Stimulated activated naive B cell treated with anti-CD40 and anti-IgM and Interleukin-4, amounts not matched to agents 10 μg/mL and 1 μg/mL and 100 μg/mL, for 72 hours (primary cell): ENCODE measurements around the gene PLCL1.

Experiments
- ATAC-seq, 2 donors: fragments of 150-1000 bp; cut with Tn5 transposase; replicated peaks; 2 replicates each; pipeline ENCODE4 v1.10.0; 2021; ENCODE audit warnings: moderate library complexity in 1 of 2
- DNase-seq: peaks from one replicate; pipeline ENCODE4 v3.0.0; 2021
- H3K27ac Mint-ChIP-seq: one replicate; pipeline ENCODE4 v1.8.0; 2022; ENCODE audit warnings: mild to moderate bottlenecking, mixed read lengths
- H3K27me3 Mint-ChIP-seq, 2 donors: one replicate each; pipeline ENCODE4 v1.8.0; 2022; ENCODE audit warnings: mixed read lengths in 2 of 2
- H3K36me3 Mint-ChIP-seq, 2 donors: one replicate each; pipeline ENCODE4 v1.8.0; 2022; ENCODE audit warnings: mixed read lengths in 2 of 2, mild to moderate bottlenecking in 1 of 2
- H3K4me1 Mint-ChIP-seq, 2 donors: one replicate each; pipeline ENCODE4 v1.8.0; 2022; ENCODE audit warnings: mixed read lengths in 2 of 2, mild to moderate bottlenecking in 1 of 2
- H3K4me3 Mint-ChIP-seq, 2 donors: one replicate each; pipeline ENCODE4 v1.8.0; 2022; ENCODE audit warnings: mild to moderate bottlenecking in 2 of 2, mixed read lengths in 2 of 2, moderate library complexity in 1 of 2
- H3K9me3 Mint-ChIP-seq, 2 donors: one replicate each; pipeline ENCODE4 v1.8.0; 2022; ENCODE audit warnings: mixed read lengths in 2 of 2, mild to moderate bottlenecking in 1 of 2

Gene PLCL1

GRCh38 chr2:197800091-197800490, 4.3 kb upstream of the PLCL1 start:
- Mint-ChIP-seq H3K36me3 (peaks cover 0 to 1% of the 10 kb centered on the region in 2 donors), H3K4me3 (no peak overlapping the region), H3K9me3 (peaks cover 0 to 5% of the 10 kb centered on the region in 2 donors), H3K27me3 (peaks cover 58 to 62% of the 10 kb centered on the region in 2 donors), H3K27ac (no peak overlapping the region), H3K4me1 (peaks cover 8 to 10% of the 10 kb centered on the region in 2 donors)
- ATAC-seq (no peak), DNase-seq (no peak)

GRCh38 chr2:197801033-197801432, 3.4 kb upstream of the PLCL1 start:
- Mint-ChIP-seq H3K36me3 (peaks cover 0 to 1% of the 10 kb centered on the region in 2 donors), H3K4me3 (no peak overlapping the region), H3K9me3 (no peaks in the 10 kb centered on the region), H3K27me3 (peaks cover 58 to 62% of the 10 kb centered on the region in 2 donors), H3K27ac (no peak overlapping the region), H3K4me1 (peaks cover 14 to 18% of the 10 kb centered on the region in 2 donors)
- DNase-seq (no peak), ATAC-seq (no peak)

- H3K4me3 Mint-ChIP-seq: no peak overlapping the region
- ATAC-seq: peak; percentile 43 to 50
- H3K4me1 Mint-ChIP-seq: peaks cover 14 to 19% of the 10 kb centered on the region in 2 donors
- no peak for DNase-seq
- H3K36me3 Mint-ChIP-seq: peaks cover 0 to 1% of the 10 kb centered on the region in 2 donors
- H3K9me3 Mint-ChIP-seq: no peaks in the 10 kb centered on the region
- peaks cover 55 to 63% of the 10 kb centered on the region in 2 donors for H3K27me3 Mint-ChIP-seq
- H3K27ac Mint-ChIP-seq: no peak overlapping the region
Observed at GRCh38 chr2:197803033-197803444, 1.4 kb upstream of the PLCL1 start.

- Mint-ChIP-seq H3K36me3 (peaks cover 0 to 1% of the 10 kb centered on the region in 2 donors), H3K4me1 (peaks cover 14 to 19% of the 10 kb centered on the region in 2 donors), H3K27me3 (peaks cover 56 to 66% of the 10 kb centered on the region in 2 donors), H3K27ac (no peak overlapping the region), H3K9me3 (no peaks in the 10 kb centered on the region), H3K4me3 (peak overlapping the region; percentile 94 to 96)
- peak; percentile 28 to 46 for ATAC-seq
- DNase-seq: no peak
Observed at GRCh38 chr2:197804758-197805714, 643 bp downstream of the PLCL1 start.

GRCh38 chr2:197805715-197806633, 1.6 kb downstream of the PLCL1 start:
- DNase-seq (no peak), ATAC-seq (no peak)
- Mint-ChIP-seq H3K4me1 (peaks cover 14 to 19% of the 10 kb centered on the region in 2 donors), H3K9me3 (no peaks in the 10 kb centered on the region), H3K4me3 (peak overlapping the region; percentile 71 to 96), H3K27ac (no peak overlapping the region), H3K27me3 (peaks cover 56 to 63% of the 10 kb centered on the region in 2 donors), H3K36me3 (peaks cover 0 to 1% of the 10 kb centered on the region in 2 donors)

GRCh38 chr2:197809064-197809463, 4.7 kb downstream of the PLCL1 start:
- DNase-seq (no peak), ATAC-seq (no peak)
- Mint-ChIP-seq H3K27me3 (peaks cover 51 to 53% of the 10 kb centered on the region in 2 donors), H3K4me1 (peaks cover 11 to 16% of the 10 kb centered on the region in 2 donors), H3K9me3 (no peaks in the 10 kb centered on the region), H3K27ac (no peak overlapping the region), H3K4me3 (no peak overlapping the region), H3K36me3 (peaks cover 0 to 1% of the 10 kb centered on the region in 2 donors)

- ATAC-seq: no peak
- no peaks in the 10 kb centered on the region for H3K36me3 Mint-ChIP-seq
- H3K9me3 Mint-ChIP-seq: no peaks in the 10 kb centered on the region
- H3K4me3 Mint-ChIP-seq: no peak overlapping the region
- H3K27me3 Mint-ChIP-seq: peaks cover 50 to 54% of the 10 kb centered on the region in 2 donors
- H3K4me1 Mint-ChIP-seq: peaks cover 6 to 9% of the 10 kb centered on the region in 2 donors
- H3K27ac Mint-ChIP-seq: no peak overlapping the region
- no peak for DNase-seq
Observed at GRCh38 chr2:197810016-197810415, 5.6 kb downstream of the PLCL1 start.

GRCh38 chr2:197810491-197810890, 6.1 kb downstream of the PLCL1 start:
- Mint-ChIP-seq H3K9me3 (peaks cover 0 to under 1% of the 10 kb centered on the region in 2 donors), H3K4me3 (no peak overlapping the region), H3K36me3 (no peaks in the 10 kb centered on the region), H3K27me3 (peaks cover 51 to 52% of the 10 kb centered on the region in 2 donors), H3K4me1 (peaks cover 4 to 6% of the 10 kb centered on the region in 2 donors), H3K27ac (no peak overlapping the region)
- DNase-seq: no peak
- no peak for ATAC-seq

GRCh38 chr2:197813093-197813787, 8.8 kb downstream of the PLCL1 start:
- Mint-ChIP-seq H3K27me3 (peaks cover 45 to 52% of the 10 kb centered on the region in 2 donors), H3K4me1 (no peaks in the 10 kb centered on the region), H3K36me3 (no peaks in the 10 kb centered on the region), H3K4me3 (no peak overlapping the region), H3K9me3 (peaks cover 0 to 1% of the 10 kb centered on the region in 2 donors), H3K27ac (no peak overlapping the region)
- ATAC-seq (peak; percentile 42 to 63), DNase-seq (no peak)

GRCh38 chr2:197814526-197814925, 10.1 kb downstream of the PLCL1 start:
- peaks cover 0 to 1% of the 10 kb centered on the region in 2 donors for H3K9me3 Mint-ChIP-seq
- H3K4me1 Mint-ChIP-seq: no peaks in the 10 kb centered on the region
- H3K4me3 Mint-ChIP-seq: no peak overlapping the region
- H3K27ac Mint-ChIP-seq: no peak overlapping the region
- DNase-seq (no peak), ATAC-seq (no peak)
- no peaks in the 10 kb centered on the region for H3K36me3 Mint-ChIP-seq
- peaks cover 41 to 52% of the 10 kb centered on the region in 2 donors for H3K27me3 Mint-ChIP-seq

- no peak overlapping the region for H3K4me3 Mint-ChIP-seq
- no peak overlapping the region for H3K27ac Mint-ChIP-seq
Observed at GRCh38 chr2:197821550-197822289, 17.3 kb downstream of the PLCL1 start.

GRCh38 chr2:197822333-197822732, 17.9 kb downstream of the PLCL1 start:
- no peaks in the 10 kb centered on the region for H3K36me3 Mint-ChIP-seq
- H3K4me1 Mint-ChIP-seq: peaks cover 0 to 6% of the 10 kb centered on the region in 2 donors
- no peak for DNase-seq
- no peak overlapping the region for H3K4me3 Mint-ChIP-seq
- no peaks in the 10 kb centered on the region for H3K9me3 Mint-ChIP-seq
- H3K27me3 Mint-ChIP-seq: peaks cover 19 to 30% of the 10 kb centered on the region in 2 donors
- ATAC-seq: peak in 1 of 2 donors; percentile 10
- H3K27ac Mint-ChIP-seq: no peak overlapping the region

More at GRCh38 chr2:197821550-197822289, 17.3 kb downstream of the PLCL1 start:
- Mint-ChIP-seq H3K36me3 (no peaks in the 10 kb centered on the region), H3K4me1 (peaks cover 0 to 6% of the 10 kb centered on the region in 2 donors), H3K27me3 (peaks cover 18 to 31% of the 10 kb centered on the region in 2 donors), H3K9me3 (no peaks in the 10 kb centered on the region)
- peak in 1 of 2 donors; percentile 44 for ATAC-seq
- no peak for DNase-seq

- Mint-ChIP-seq H3K36me3 (no peaks in the 10 kb centered on the region), H3K27me3 (peaks cover 23 to 27% of the 10 kb centered on the region in 2 donors), H3K4me1 (no peaks in the 10 kb centered on the region), H3K4me3 (no peak overlapping the region), H3K9me3 (peaks cover 0 to 10% of the 10 kb centered on the region in 2 donors), H3K27ac (no peak overlapping the region)
- DNase-seq (no peak), ATAC-seq (no peak)
Observed at GRCh38 chr2:197827618-197828017, 23.2 kb downstream of the PLCL1 start.
